AG10803 (cell line): ENCODE results near the gene TTLL10.

Experiments used
- DNase-seq: peaks from one replicate; pipeline ENCODE4 v3.0.0; 2010; ENCODE audit warnings: low read depth
- H3K4me3 ChIP-seq: 2 replicates; pipeline ENCODE4 v1.5.1; 2011; ENCODE audit warnings: mild to moderate bottlenecking, low read length, control low read depth
- CTCF ChIP-seq: conservative IDR thresholded peaks from 2 replicates; pipeline ENCODE4 v1.5.1; 2011; ENCODE audit warnings: mild to moderate bottlenecking, low read length, control low read depth, inconsistent platforms

TTLL10 gene

GRCh38 chr1:1247341-1247913, 73.7 kb downstream of the TTLL10 start:
- DNase-seq = no peak
- TF ChIP-seq CTCF = no peak
- no peak overlapping the region for H3K4me3 ChIP-seq
